HUDEP-2 (cell line): Measurements from ENCODE around the gene CACHD1.

ENCODE experiments used
- DNase-seq, 76 experiments: peaks; one replicate each; lab custom pipeline; 2025; ENCODE audit not compliant: unreplicated experiment in 76 of 76; lab: John Stamatoyannopoulos, UW

The CACHD1 gene

DNA sequence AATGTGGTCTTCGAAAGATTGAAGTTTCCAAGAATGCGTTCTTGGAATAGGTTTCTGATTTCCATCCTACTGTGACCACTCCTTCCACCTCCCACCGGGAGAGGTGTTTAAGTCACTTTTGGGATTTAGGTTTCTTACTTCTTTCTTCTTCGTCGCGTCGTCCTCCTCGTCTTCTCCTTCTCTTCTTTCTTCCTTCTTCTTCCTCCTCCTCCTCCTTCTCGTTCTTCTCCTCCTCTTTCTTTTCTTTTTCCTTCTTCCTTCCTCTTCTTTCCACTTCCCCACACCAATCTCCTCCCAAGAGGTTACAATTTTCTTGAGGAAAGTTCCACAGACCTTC, 2.1 kb downstream of the CACHD1 start:
- DNase-seq = no peak

DNA sequence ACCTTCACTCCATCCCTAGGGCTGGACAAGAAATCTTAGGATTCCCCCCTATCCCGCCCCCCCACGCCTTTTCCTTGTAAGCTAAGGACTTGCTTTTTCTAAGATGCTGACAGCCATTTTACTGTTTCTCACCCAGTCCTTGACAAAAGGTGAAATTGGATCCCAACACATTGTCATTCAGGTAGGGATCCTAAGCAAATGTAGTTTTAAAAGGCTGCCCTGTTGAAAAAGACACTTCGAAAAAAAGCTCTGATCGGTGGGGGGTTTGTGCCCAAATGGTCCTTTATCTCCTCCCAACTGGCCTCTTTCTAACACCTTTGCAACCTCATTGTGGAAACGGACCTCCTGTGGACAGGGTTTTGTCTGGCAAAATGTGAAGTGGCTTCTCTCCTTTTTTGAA, 2.9 kb downstream of the CACHD1 start:
- DNase-seq = no peak

- no peak for DNase-seq
Measured at GRCh38 chr1:64473367-64473766, 3.4 kb downstream of the CACHD1 start.

GRCh38 chr1:64474133-64474532, 4.2 kb downstream of the CACHD1 start:
- no peak for DNase-seq

DNA sequence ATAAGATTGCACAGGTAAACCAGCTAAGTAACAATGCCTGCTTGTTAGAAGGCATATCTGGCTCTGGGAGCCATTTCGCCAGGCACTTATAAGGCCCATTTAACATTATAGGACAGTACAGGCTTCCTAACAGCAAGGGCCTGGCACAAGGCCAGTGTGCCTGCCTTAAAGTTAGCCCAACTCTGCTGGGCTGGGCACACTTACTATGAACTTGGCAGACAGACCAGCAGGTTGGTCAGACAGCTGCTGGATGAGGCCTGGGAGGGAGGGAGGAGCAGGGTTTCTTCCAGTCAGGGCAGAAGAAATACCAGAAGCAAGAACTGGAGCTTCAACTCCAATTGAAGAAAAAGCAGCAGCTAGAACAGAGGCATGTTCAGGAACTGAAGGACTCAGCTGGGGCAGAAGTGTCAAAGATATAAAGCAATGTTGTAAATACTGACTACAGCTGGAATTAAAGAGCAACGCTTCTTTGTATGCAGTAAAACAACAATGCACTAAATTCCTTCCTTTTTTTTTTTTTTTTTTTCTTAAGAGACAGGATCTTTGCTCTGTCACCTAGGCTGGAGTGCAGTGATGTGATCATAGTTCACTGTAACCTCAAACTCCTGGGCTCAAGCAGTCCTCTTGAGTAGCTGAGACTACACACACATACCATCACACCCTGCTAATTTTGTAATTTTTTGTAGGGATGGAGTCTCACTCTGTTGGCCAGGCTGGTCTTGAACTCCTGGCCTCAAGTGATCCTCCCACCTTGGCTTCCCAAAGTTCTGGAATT, 4.9 kb downstream of the CACHD1 start:
- DNase-seq = peak in 52 of 76 experiments; percentile 2 to 73 (median 32)

DNA sequence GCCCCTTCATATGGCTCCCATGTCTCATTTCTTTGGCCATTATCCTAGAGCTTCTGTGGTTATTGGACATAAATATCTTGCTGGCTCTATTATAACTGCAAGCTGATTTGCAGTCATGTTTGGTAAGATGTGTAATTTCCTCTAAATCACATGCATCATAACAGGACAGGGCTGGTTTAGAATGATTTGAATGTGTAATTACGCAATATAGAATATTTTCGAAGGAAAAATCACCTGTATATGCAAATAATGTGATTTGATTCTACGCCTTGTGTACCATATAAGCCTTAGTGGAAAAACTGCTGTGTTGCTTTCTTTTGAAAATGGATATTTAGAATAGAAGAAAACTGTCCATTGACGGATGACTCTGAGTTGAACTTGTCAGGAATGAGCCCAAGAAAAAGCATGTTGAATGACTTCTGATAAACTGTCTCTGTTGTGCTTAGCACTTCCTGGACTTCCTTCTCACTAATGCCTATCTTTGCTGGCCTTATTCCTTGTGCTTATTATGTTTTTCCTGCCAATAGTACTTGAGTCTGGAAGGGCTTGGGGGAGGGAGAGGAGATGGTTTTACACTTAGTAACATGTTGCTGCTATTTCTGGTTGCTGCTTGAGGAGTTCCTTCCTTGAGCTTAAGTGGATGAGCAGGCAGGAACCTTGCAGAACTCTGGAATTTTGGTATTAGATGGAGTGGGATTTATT, 6.5 kb downstream of the CACHD1 start:
- DNase-seq = no peak

- no peak for DNase-seq
Measured at GRCh38 chr1:64478594-64479470, 8.9 kb downstream of the CACHD1 start.

GRCh38 chr1:64479874-64480273, 9.9 kb downstream of the CACHD1 start:
- DNase-seq = no peak

GRCh38 chr1:64480999-64481772, 11.3 kb downstream of the CACHD1 start:
- DNase-seq = peak in 5 of 76 experiments; percentile 1 to 19 (median 12)

- DNase-seq = no peak
Measured at GRCh38 chr1:64482128-64482527, 12.2 kb downstream of the CACHD1 start.

DNA sequence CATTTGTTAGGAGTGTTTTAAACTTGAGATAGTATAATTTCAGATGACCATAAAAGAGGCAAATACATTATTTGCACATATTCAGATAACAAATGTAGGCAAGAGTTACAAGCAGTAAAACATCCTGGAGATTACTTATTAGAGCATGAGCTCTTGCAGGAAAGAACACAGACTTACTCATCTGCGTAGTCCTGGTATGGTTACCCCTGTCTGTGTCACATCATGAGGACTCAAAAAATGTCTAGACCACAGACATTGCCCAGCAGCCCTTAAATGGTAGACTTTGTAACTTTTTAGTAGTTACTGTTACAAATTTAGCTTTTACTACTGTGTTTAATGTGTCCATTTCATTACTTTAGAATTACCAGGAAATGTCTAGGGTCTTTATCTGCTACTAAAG, 12.8 kb downstream of the CACHD1 start:
- no peak for DNase-seq

GRCh38 chr1:64483731-64484414, 13.9 kb downstream of the CACHD1 start:
- DNase-seq = no peak

DNA sequence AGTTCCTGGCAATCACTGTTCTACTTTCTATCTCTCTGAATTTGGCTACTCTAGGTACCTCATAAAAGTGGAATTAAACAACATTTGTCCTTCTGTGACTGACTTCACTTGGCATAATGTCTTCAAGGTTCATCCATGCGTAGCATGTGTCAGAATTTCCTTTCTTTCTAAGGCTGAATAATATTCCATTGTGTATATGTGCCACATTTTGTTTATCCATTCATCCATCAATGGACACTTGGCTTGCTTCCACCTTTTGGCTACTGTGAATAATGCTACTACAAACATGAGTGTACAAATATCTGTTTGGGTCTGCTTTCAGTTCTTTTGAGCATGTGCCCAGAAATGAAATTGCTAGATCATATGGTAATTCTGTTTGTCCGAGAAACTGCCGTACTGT, 14.7 kb downstream of the CACHD1 start:
- no peak for DNase-seq

DNA sequence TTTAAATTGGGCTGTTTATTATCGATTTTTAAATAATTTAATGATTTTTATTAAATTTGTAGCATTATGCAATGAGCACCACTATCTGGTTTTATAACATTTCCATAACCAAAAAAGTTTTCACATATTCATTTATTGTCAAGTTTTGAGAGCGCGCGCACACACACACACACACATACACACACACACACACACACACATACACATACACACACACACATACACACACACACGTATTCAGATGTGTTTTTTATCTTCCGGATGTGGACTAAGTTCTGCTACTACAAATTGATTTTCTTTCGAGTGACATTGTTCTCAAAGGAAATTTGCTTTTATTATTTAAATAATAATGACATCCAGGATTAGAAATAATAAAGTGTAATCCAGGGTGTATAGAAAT, 16.3 kb downstream of the CACHD1 start:
- DNase-seq = no peak

- peak in 7 of 76 experiments; percentile 5 to 23 (median 16) for DNase-seq
Measured at GRCh38 chr1:64487061-64487460, 17.1 kb downstream of the CACHD1 start.

DNA sequence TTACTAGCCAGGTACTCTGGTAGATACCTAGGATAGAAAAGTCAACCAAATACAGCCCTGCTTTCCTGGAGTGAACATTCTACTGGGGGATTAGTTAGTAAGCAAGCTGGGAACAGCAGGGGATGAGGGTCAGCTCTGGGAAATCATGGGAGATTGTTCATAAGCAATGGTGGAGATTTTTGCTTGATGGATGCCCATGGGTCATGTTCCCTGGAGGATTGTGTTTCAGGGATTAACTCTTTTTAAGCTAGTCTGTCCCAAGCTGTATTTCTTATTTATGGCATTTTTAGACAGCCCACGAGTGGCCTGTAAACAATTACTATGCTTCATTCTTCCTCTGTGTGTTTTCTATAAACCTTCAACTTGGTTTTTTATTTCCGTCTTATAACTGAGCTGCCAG, 18.9 kb downstream of the CACHD1 start:
- DNase-seq = no peak

GRCh38 chr1:64489707-64490106, 19.8 kb downstream of the CACHD1 start:
- DNase-seq = no peak

DNA sequence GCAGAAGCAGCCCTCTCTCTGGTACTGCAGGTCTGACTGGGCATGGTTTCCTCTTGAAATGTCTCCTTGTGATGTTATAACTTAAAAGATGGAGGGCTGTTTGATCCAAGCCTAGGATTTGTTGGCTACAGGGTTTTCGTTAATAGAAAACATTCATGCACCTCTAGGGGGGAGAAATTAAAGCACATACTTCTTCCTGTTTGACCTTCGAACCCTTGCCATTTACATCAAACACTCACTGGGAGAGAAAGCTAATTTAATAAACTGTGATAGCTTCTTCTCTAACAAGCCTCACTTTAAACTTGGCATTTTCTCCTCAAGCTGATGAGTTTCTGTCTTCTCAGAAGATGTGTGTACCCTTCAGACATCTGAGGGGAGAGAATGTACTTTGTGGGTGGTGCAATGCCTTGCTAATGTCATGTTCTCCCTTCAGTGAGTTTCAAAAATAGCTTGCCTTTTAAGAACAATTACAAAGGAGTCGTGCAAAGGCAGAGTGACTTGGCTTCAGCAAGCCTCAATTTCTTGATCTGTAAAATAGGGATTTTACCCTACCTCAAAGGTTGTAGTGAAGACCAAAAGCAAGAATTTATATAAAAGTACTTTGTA, 20.4 kb downstream of the CACHD1 start:
- DNase-seq = no peak

DNA sequence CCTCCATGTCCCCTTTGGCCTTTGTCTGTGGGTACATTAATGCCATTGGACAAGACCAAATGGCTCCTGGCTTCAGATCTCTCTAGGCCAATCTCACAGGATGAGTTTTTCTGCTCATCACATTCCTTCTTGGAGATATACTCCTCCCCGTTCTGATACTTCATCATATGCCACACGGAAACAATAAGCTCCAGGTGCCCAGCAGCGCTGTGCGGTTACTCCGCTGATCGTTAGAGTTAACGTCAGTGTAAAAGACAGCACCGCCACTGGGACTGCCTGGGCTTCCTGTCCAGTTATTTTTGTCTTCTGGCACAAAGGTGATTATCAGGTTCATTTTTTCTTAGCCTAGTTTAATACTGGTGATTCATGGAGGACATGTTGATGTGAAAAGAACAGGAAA, 22.5 kb downstream of the CACHD1 start:
- no peak for DNase-seq

- DNase-seq = no peak
Measured at GRCh38 chr1:64493831-64494230, 23.9 kb downstream of the CACHD1 start.
